K562 (cell line): ENCODE data around the gene ZFP2. TPM values are rescaled to one million over a fixed set of nuclear protein-coding genes. Genes with fewer than 3 reads are reported as not detected.
"Not testable (repeated sequence)": the region's sequence is repeated elsewhere in the genome, so short reads cannot be mapped to it uniquely, and the experiment has no call there.

Source experiments
- ATAC-seq: fragments of 200-7000 bp; cut with Tn5 transposase; 3 replicates; pipeline ENCODE4 v1.9.1; 2020; ENCODE audit warnings: moderate library complexity
- BruUV-seq: library from RNA; stranded (reverse); fragments of 400-500 nt; replicated peaks from 2 replicates; lab custom pipeline; 2021; lab: Mats Ljungman, UMichigan
- CTCF ChIA-PET: fragments of 300-600 bp; formaldehyde crosslinking; extraction: SDS; loops from one replicate; lab custom pipeline; 2021; ENCODE audit warnings: low intra/inter-chr PET ratio; lab: Yijun Ruan, JAX
- POLR2A ChIA-PET: fragments of 300-600, 350-650 bp; sonication (Branson Sonifier 250); formaldehyde crosslinking; extraction: SDS; loops from one replicate; lab custom pipeline; 2021; ENCODE audit warnings: antibody characterized with exemption, inconsistent platforms; lab: Yijun Ruan, JAX
- DNase-seq, 4 experiments: peaks; one replicate each; pipeline versions ENCODE4 v3.0.0 to v3.0.0-alpha.2; 2011 to 2018; ENCODE audit warnings: low spot score in 3 of 4, mixed read lengths in 3 of 4; ENCODE audit errors: extremely low read depth in 1 of 4
- FAIRE-seq: peaks from 2 replicates; lab custom pipeline; 2011; peaks lifted over from hg19 to GRCh38; lab: Jason Lieb, UNC
- H2AFZ ChIP-seq: 2 replicates; pipeline ENCODE4 v1.6.0; 2011; ENCODE audit warnings: low read depth, low read length, control low read depth, inconsistent platforms
- H3K27ac ChIP-seq: fragments of 200-600 bp; 3 replicates; pipeline ENCODE4 v1.8.0; 2011; ENCODE audit warnings: low read depth, mild to moderate bottlenecking, control low read depth, inconsistent platforms, low read length, moderate library complexity, mixed read lengths; ENCODE audit errors: extremely low read depth
- H3K27me3 ChIP-seq, 2 experiments: fragments of 300-600 bp in 1 of 2; 2 replicates in 1 of 2; 3 replicates in 1 of 2; pipeline versions ENCODE4 v1.6.0 to v1.8.0; 2011; ENCODE audit warnings: inconsistent platforms in 2 of 2, low read length in 2 of 2, mild to moderate bottlenecking in 1 of 2, mixed read lengths in 1 of 2, moderate library complexity in 1 of 2; ENCODE audit not compliant: control insufficient read depth in 2 of 2, insufficient read depth in 2 of 2
- H3K36me3 ChIP-seq: fragments of 300-600 bp; 3 replicates; pipeline ENCODE4 v1.8.0; 2011; ENCODE audit warnings: mild to moderate bottlenecking, low read length, inconsistent platforms; ENCODE audit not compliant: control insufficient read depth, insufficient read depth
- H3K4me1 ChIP-seq, 2 experiments: fragments of 200-600 bp in 1 of 2; replicated peaks in 1 of 2; 2 replicates in 1 of 2; 3 replicates in 1 of 2; pipeline versions ENCODE4 v1.5.1 to v1.8.0; 2011; ENCODE audit warnings: inconsistent platforms in 2 of 2, low read length in 2 of 2, mild to moderate bottlenecking in 1 of 2, mixed read lengths in 1 of 2, moderate library complexity in 1 of 2; ENCODE audit not compliant: control insufficient read depth in 2 of 2, insufficient read depth in 2 of 2
- H3K4me2 ChIP-seq: 2 replicates; pipeline ENCODE4 v1.6.1; 2011; ENCODE audit warnings: low read length, control low read depth, inconsistent platforms, mixed read lengths; ENCODE audit not compliant: insufficient read depth
- H3K4me3 ChIP-seq: fragments of 200-600 bp; sonication (generic), shearing (Covaris generic); 2 replicates; pipeline ENCODE4 v1.5.1; 2016; ENCODE audit warnings: control low read depth, inconsistent platforms
- H3K79me2 ChIP-seq: fragments of 200-600 bp; 3 replicates; pipeline ENCODE4 v1.8.0; 2011; ENCODE audit warnings: low read length, inconsistent platforms; ENCODE audit not compliant: control insufficient read depth, insufficient read depth
- H3K9ac ChIP-seq, 2 experiments: 2 replicates each; pipeline versions ENCODE4 v1.6.0 to v1.6.1; 2011; ENCODE audit warnings: low read depth in 2 of 2, low read length in 2 of 2, control low read depth in 1 of 2, inconsistent platforms in 1 of 2, mild to moderate bottlenecking in 1 of 2, mixed read lengths in 1 of 2; ENCODE audit not compliant: insufficient read depth in 1 of 2
- H3K9me1 ChIP-seq: one replicate; pipeline ENCODE4 v1.6.0; 2011; ENCODE audit warnings: inconsistent platforms, mild to moderate bottlenecking, low read length, moderate library complexity; ENCODE audit not compliant: control insufficient read depth, insufficient read depth
- H3K9me3 ChIP-seq: replicated peaks from 2 replicates; pipeline ENCODE4 v1.5.1; 2011; ENCODE audit warnings: low read depth, low read length, inconsistent platforms; ENCODE audit not compliant: control insufficient read depth, insufficient read depth
- H4K20me1 ChIP-seq: replicated peaks from 2 replicates; pipeline ENCODE4 v1.6.1; 2011; ENCODE audit warnings: low read length, inconsistent platforms, mixed read lengths; ENCODE audit not compliant: control insufficient read depth, insufficient read depth
- ARID1B ChIP-seq: fragments of 450-650 bp; IDR thresholded peaks from 2 replicates; pipeline ENCODE4 v1.6.1; 2016; ENCODE audit warnings: antibody characterized with exemption, mild to moderate bottlenecking, inconsistent platforms
- CBX3 ChIP-seq, 2 experiments: IDR thresholded peaks; 1 replicate in 1 of 2; 2 replicates in 1 of 2; pipeline ENCODE4 v1.6.1; 2012; ENCODE audit warnings: inconsistent platforms in 2 of 2, low read length in 2 of 2, borderline replicate concordance in 1 of 2, control low read depth in 1 of 2
- MTA3 ChIP-seq: fragments of 450-650 bp; formaldehyde crosslinking; IDR thresholded peaks from 2 replicates; pipeline ENCODE4 v1.6.1; 2017; ENCODE audit warnings: mild to moderate bottlenecking, borderline replicate concordance
- XRCC5 ChIP-seq: fragments of 200-400 bp; formaldehyde crosslinking; IDR thresholded peaks from 2 replicates; pipeline ENCODE4 v1.6.1; 2017; ENCODE audit warnings: low read depth, mild to moderate bottlenecking, low read length
- ZNF274 ChIP-seq: IDR thresholded peaks from 2 replicates; pipeline ENCODE4 v1.6.1; 2011; ENCODE audit warnings: low read depth, mild to moderate bottlenecking, low read length, moderate library complexity, borderline replicate concordance
- ZNF507 ChIP-seq: conservative IDR thresholded peaks from 2 replicates; pipeline ENCODE4 v1.6.1; 2017; ENCODE audit warnings: missing genetic modification characterization, missing compliant biosample characterization
- ZNF75A ChIP-seq: fragments of 450-650 bp; formaldehyde crosslinking; IDR thresholded peaks from 2 replicates; pipeline ENCODE4 v1.4.0; 2020; ENCODE audit warnings: mild to moderate bottlenecking
- WGBS: fragments of 100-300 bp; shearing (Covaris generic); methylation state at CpG from one replicate; pipeline ENCODE4 v1.1.6; 2016; ENCODE audit warnings: low coverage, mixed read lengths; ENCODE audit not compliant: insufficient coverage; ENCODE audit errors: missing lambda C conversion rate; 5-methylcytosine and 5-hydroxymethylcytosine counted together
- in situ Hi-C: fragments of 300-500 bp; cut with MboI; formaldehyde crosslinking; loops from 4 replicates; pipeline ENCODE4 v1.15.0; 2018; ENCODE audit warnings: inconsistent platforms, mixed read lengths
- intact Hi-C: fragments of 100-400 bp; cut with micrococcal nuclease; formaldehyde crosslinking; loops from 2 replicates; pipeline ENCODE4 v1.14.2; 2022
- polyA plus RNA-seq, 8 experiments: library from polyadenylated mRNA; depleted of rRNA in 4 of 8; stranded (reverse) in 5 of 8; unstranded in 3 of 8; fragments of >200 nt; fragmentation: Nextera tagmentation in 2 of 8; fragmentation: Illumina TruSeq in 1 of 8; extraction: Ambion mirVana in 2 of 8; extraction: Trizol in 1 of 8; gene quantifications; 2 replicates each; pipeline versions ENCODE4 v1.2.1 to v1.2.3, GENCODE V29; 2011 to 2014; ENCODE audit warnings: inconsistent platforms in 1 of 8, missing spikeins in 1 of 8
- total RNA-seq, 7 experiments: library from RNA; depleted of rRNA in 6 of 7; stranded (reverse); fragments of >200 nt in 6 of 7; fragmentation: Illumina TruSeq in 2 of 7; extraction: Trizol in 2 of 7; gene quantifications; 2 replicates each; pipeline versions ENCODE4 v1.2.1 to v1.2.3, GENCODE V29; 2011 to 2021; ENCODE audit warnings: low replicate concordance in 1 of 7

ZFP2 gene
- total and polyA plus RNA-seq, 9 of the 15 experiments (the other 6 are each of a cell fraction or from before 2014, with no cell fraction given), result 0.07 to 0.13 TPM; not detected in 7

DNA sequence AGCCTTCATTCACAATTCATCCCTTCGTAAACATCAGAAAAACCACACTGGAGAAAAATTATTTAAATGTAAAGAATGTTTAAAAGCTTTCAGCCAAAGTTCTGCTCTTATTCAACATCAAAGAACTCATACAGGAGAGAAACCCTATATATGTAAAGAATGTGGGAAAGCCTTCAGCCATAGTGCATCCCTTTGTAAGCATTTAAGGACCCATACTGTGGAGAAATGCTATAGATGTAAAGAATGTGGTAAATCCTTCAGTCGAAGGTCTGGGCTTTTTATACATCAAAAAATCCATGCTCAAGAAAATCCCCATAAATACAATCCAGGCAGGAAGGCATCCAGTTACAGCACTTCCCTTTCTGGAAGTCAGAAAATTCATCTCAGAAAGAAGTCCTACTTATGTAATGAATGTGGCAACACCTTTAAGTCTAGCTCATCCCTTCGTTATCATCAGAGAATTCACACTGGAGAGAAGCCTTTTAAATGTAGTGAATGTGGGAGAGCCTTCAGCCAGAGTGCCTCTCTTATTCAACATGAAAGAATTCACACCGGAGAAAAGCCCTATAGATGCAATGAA is 12.5 kb upstream of the ZFP2 start:
- H4K20me1 ChIP-seq, in situ Hi-C loops, H3K27me3 ChIP-seq, H3K9me1 ChIP-seq, H3K79me2 ChIP-seq: not testable (repeated sequence)
- TF ChIP-seq ZNF507 (tag) (peak; percentile 49), ZNF75A (CRISPR knock-in tag) (peak; percentile 81), CBX3 (IDR thresholded peaks at IDR 0.05; ENCODE audit: borderline replicate concordance in 1 of 2, low read length in 2 of 2) (peak in 1 of 2 experiments; percentile 20; a peak in 1 of 3 replicates)
- TF ChIP-seq, all 486 proteins: peak for 3; not testable (repeated sequence) for 483
- H3K9ac ChIP-seq, H2AFZ ChIP-seq, POLR2A ChIA-PET, intact Hi-C loops, CTCF ChIA-PET, ATAC-seq, H3K4me1 ChIP-seq, H3K4me2 ChIP-seq, H3K27ac ChIP-seq, DNase-seq, H3K4me3 ChIP-seq: not testable (repeated sequence)
- BruUV-seq, result TSS peak; percentile 25
- FAIRE-seq, result peak; percentile 19
- peaks cover 18% of the 10 kb centered on the region for H3K9me3 ChIP-seq
- H3K36me3 ChIP-seq, result peaks cover 51% of the 10 kb centered on the region
- WGBS, result 100% methylated on average over 3 of the region's 4 CpGs

DNA sequence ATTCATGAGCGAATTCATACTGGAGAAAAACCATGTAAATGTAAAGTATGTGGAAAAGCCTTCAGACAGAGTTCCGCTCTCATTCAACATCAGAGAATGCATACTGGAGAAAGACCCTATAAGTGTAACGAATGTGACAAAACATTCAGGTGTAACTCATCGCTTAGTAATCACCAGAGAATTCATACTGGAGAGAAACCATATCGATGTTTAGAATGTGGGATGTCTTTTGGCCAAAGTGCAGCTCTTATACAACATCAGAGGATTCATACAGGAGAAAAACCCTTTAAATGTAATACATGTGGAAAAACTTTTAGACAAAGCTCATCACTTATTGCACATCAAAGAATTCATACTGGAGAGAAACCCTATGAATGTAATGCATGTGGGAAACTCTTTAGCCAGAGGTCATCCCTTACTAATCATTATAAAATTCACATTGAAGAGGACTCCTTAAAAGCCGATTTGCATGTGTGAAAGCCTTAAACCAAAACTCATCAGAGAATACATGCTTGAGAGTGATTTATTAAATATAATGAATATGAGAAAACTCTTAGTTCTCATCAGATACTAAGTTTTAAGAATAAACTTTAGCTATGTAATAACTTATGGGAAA is 11.8 kb upstream of the ZFP2 start:
- DNase-seq (no peak), ATAC-seq (no peak), FAIRE-seq (no peak)
- 93% methylated on average over 6 of the region's 6 CpGs for WGBS
- no peaks in the 10 kb centered on the region for H3K4me1 ChIP-seq
- peaks cover 51% of the 10 kb centered on the region for H3K36me3 ChIP-seq
- peaks cover 18% of the 10 kb centered on the region for H3K9me3 ChIP-seq
- no peaks in the 10 kb centered on the region for H3K79me2 ChIP-seq
- POLR2A ChIA-PET, result no interaction called here
- CTCF ChIA-PET, result no interaction called here
- no peaks in the 10 kb centered on the region for H3K9me1 ChIP-seq
- H3K27me3 ChIP-seq, result no peaks in the 10 kb centered on the region
- no peak overlapping the region for H3K4me2 ChIP-seq
- intact Hi-C loops, result no loop called here
- H3K27ac ChIP-seq, result no peak overlapping the region
- H3K9ac ChIP-seq, result no peak overlapping the region
- TF ChIP-seq ZNF274 (peak; percentile 90), ARID1B (no peak), XRCC5 (no peak), ZNF75A (CRISPR knock-in tag) (0 out of 2 replicates have a peak, but pooled peaks have one; percentile 56), MTA3 (no peak)
- no peak overlapping the region for H3K4me3 ChIP-seq
- in situ Hi-C loops, result no loop called here
- BruUV-seq, result no TSS peak
- no peak overlapping the region for H2AFZ ChIP-seq
- no peaks in the 10 kb centered on the region for H4K20me1 ChIP-seq
